B cell (primary cell): ENCODE data around the gene FRMPD4. TPM values are rescaled to one million over a fixed set of nuclear protein-coding genes. Genes with fewer than 3 reads are reported as not detected.

Experiments
- ATAC-seq: fragments of 200-7000 bp; cut with Tn5 transposase; one replicate; pipeline ENCODE4 v1.10.0; 2021; ENCODE audit warnings: low read depth, mild to moderate bottlenecking, moderate number of reproducible peaks, moderate library complexity
- CTCF ChIA-PET: fragments of 350-600 bp; sonication (Branson Sonifier 250); formaldehyde crosslinking; loops from one replicate; lab custom pipeline; 2021; ENCODE audit warnings: antibody characterized with exemption, inconsistent platforms; lab: Charles Lee
- POLR2A ChIA-PET: fragments of 350-600 bp; sonication (Branson Sonifier 250); formaldehyde crosslinking; loops from one replicate; lab custom pipeline; 2021; ENCODE audit warnings: antibody characterized with exemption; lab: Charles Lee
- DNase-seq: peaks from one replicate; pipeline ENCODE4 v3.0.0; 2013
- H2AFZ ChIP-seq: 2 replicates; pipeline ENCODE4 v1.6.1; 2012; ENCODE audit warnings: mild to moderate bottlenecking, low read depth, low read length; ENCODE audit not compliant: insufficient read depth, poor library complexity, severe bottlenecking
- H3K27ac ChIP-seq, 2 donors: 1 replicate in 1 of 2; 2 replicates in 1 of 2; pipeline ENCODE4 v1.5.1; 2012 to 2013; ENCODE audit warnings: low read length in 2 of 2, mild to moderate bottlenecking in 2 of 2, moderate library complexity in 1 of 2
- H3K27me3 ChIP-seq, 4 experiments: fragments of 200-600 bp in 1 of 4; sonication (generic) in 1 of 4; replicated peaks in 1 of 4; 1 replicate in 2 of 4; 2 replicates in 2 of 4; pipeline versions ENCODE4 v1.6.1 to v1.7.0; 2013 to 2016; ENCODE audit warnings: low read length in 3 of 4, mild to moderate bottlenecking in 2 of 4, mixed read lengths in 1 of 4, moderate library complexity in 1 of 4; ENCODE audit not compliant: insufficient read depth in 4 of 4, control insufficient read depth in 3 of 4; ENCODE audit errors: control extremely low read depth in 1 of 4
- H3K36me3 ChIP-seq, 2 experiments: replicated peaks in 1 of 2; 1 replicate in 1 of 2; 2 replicates in 1 of 2; pipeline versions ENCODE4 v1.6.1 to v1.7.1; 2013; ENCODE audit warnings: low read length in 1 of 2; ENCODE audit not compliant: insufficient read depth in 2 of 2, control insufficient read depth in 1 of 2; ENCODE audit errors: control extremely low read depth in 1 of 2, extremely low read depth in 1 of 2
- H3K4me1 ChIP-seq, 2 donors: fragments of 200-600 bp in 1 of 2; sonication (generic) in 1 of 2; 1 replicate in 1 of 2; 2 replicates in 1 of 2; pipeline versions ENCODE4 v1.5.1 to v1.6.1; 2013 to 2017; ENCODE audit warnings: low read length in 2 of 2; ENCODE audit not compliant: control insufficient read depth in 2 of 2, insufficient read depth in 2 of 2
- H3K4me2 ChIP-seq: replicated peaks from 2 replicates; pipeline ENCODE3; 2012; ENCODE audit warnings: mild to moderate bottlenecking, low read depth, low read length; ENCODE audit not compliant: poor library complexity, severe bottlenecking
- H3K4me3 ChIP-seq, 5 experiments: fragments of 200-600 bp in 1 of 5; sonication (generic) in 1 of 5; 1 replicate in 3 of 5; 2 replicates in 2 of 5; pipeline versions ENCODE4 v1.5.1 to v1.7.0; 2011 to 2016; ENCODE audit warnings: low read length in 4 of 5, mild to moderate bottlenecking in 4 of 5, low read depth in 2 of 5, control low read depth in 1 of 5, moderate library complexity in 1 of 5; ENCODE audit not compliant: insufficient read depth in 1 of 5; ENCODE audit errors: control extremely low read depth in 1 of 5, extremely low read depth in 1 of 5
- H3K79me2 ChIP-seq: fragments of 200-600 bp; sonication (generic); one replicate; pipeline ENCODE4 v1.6.0; 2016; ENCODE audit warnings: low read length; ENCODE audit not compliant: control insufficient read depth, insufficient read depth
- H3K9ac ChIP-seq: fragments of 200-600 bp; sonication (generic); 2 replicates; pipeline ENCODE4 v1.6.1; 2017; ENCODE audit warnings: mild to moderate bottlenecking, low read length, moderate library complexity
- H3K9me3 ChIP-seq, 3 donors: one replicate each; pipeline versions ENCODE4 v1.6.1 to v1.7.1; 2013; ENCODE audit warnings: low read length in 2 of 3; ENCODE audit not compliant: control insufficient read depth in 2 of 3, insufficient read depth in 1 of 3; ENCODE audit errors: control extremely low read depth in 1 of 3
- H4K20me1 ChIP-seq: 2 replicates; pipeline ENCODE4 v1.6.0; 2012; ENCODE audit warnings: mild to moderate bottlenecking, low read length; ENCODE audit not compliant: insufficient read depth, control insufficient read depth, poor library complexity, severe bottlenecking
- H3K27ac Mint-ChIP-seq: one replicate; pipeline ENCODE4 v1.8.0; 2021; ENCODE audit warnings: mixed read lengths
- H3K27me3 Mint-ChIP-seq: one replicate; pipeline ENCODE4 v1.8.0; 2021; ENCODE audit warnings: mixed read lengths
- H3K4me1 Mint-ChIP-seq: one replicate; pipeline ENCODE4 v1.8.0; 2021; ENCODE audit warnings: mixed read lengths
- H3K4me3 Mint-ChIP-seq: one replicate; pipeline ENCODE4 v1.8.0; 2021; ENCODE audit warnings: mixed read lengths
- H3K9me3 Mint-ChIP-seq: one replicate; pipeline ENCODE4 v1.8.0; 2022; ENCODE audit warnings: mixed read lengths; ENCODE audit not compliant: insufficient read depth
- CTCF ChIP-seq: fragments of 200-600 bp; IDR thresholded peaks from one replicate; pipeline ENCODE4 v1.8.0; 2022; ENCODE audit warnings: antibody characterized with exemption, mild to moderate bottlenecking
- EZH2 ChIP-seq: IDR thresholded peaks from 2 replicates; pipeline ENCODE4 v1.6.1; 2012; ENCODE audit warnings: borderline replicate concordance, low read depth, mild to moderate bottlenecking, moderate library complexity, low read length; ENCODE audit not compliant: insufficient read depth, poor library complexity, severe bottlenecking
- whole genome bisulfite sequencing: methylation state at CpG from one replicate; pipeline ENCODE4 v1.1.5; 2013; ENCODE audit warnings: missing lambda C conversion rate; ENCODE audit not compliant: insufficient coverage; 5-methylcytosine and 5-hydroxymethylcytosine counted together
- intact Hi-C: fragments of 100-400 bp; cut with micrococcal nuclease; formaldehyde crosslinking; loops from one replicate; pipeline ENCODE4 v1.10.0; 2022
- polyA plus RNA-seq: library from polyadenylated mRNA; depleted of rRNA; stranded (reverse); fragments of >200 nt; gene quantifications from 2 replicates; pipeline ENCODE4 v1.2.3, GENCODE V29; 2012
- total RNA-seq, 2 donors: library from RNA; stranded (reverse); fragments of 120-200 nt in 1 of 2; gene quantifications; 1 replicate in 1 of 2; 2 replicates in 1 of 2; pipeline versions ENCODE4 v1.2.3 to v1.2.4, GENCODE V29; 2013 to 2022

Gene FRMPD4
- total and polyA plus RNA-seq, 2 donors (not counting 1 experiment from before 2014, with no cell fraction given): not detected

- no peak overlapping the region for H3K4me3 ChIP-seq
- intact Hi-C loops: no loop called here
- no peak overlapping the region for H2AFZ ChIP-seq
- no peaks in the 10 kb centered on the region for H3K4me1 ChIP-seq
- no peak for DNase-seq
- no peaks in the 10 kb centered on the region for H4K20me1 ChIP-seq
- WGBS: no CpG with 5 or more reads among the region's 1 CpG
- ChIA-PET POLR2A (no interaction called here), CTCF (no interaction called here)
- peaks cover 3% of the 10 kb centered on the region for H3K27me3 Mint-ChIP-seq
- TF ChIP-seq CTCF: no peak
- no peak for TF ChIP-seq EZH2
- H3K9me3 ChIP-seq: no peaks in the 10 kb centered on the region
- H3K27me3 ChIP-seq: no peaks in the 10 kb centered on the region
- no peaks in the 10 kb centered on the region for H3K4me1 Mint-ChIP-seq
- no peak overlapping the region for H3K4me3 Mint-ChIP-seq
- H3K9me3 Mint-ChIP-seq: no peaks in the 10 kb centered on the region
- ATAC-seq: no peak
- no peak overlapping the region for H3K9ac ChIP-seq
- H3K36me3 ChIP-seq: no peaks in the 10 kb centered on the region
- H3K27ac ChIP-seq: no peak overlapping the region
- no peak overlapping the region for H3K4me2 ChIP-seq
- H3K27ac Mint-ChIP-seq: no peak overlapping the region
- no peaks in the 10 kb centered on the region for H3K79me2 ChIP-seq
Observed at GRCh38 chrX:12412561-12412960, 274.3 kb downstream of the FRMPD4 start.

DNA sequence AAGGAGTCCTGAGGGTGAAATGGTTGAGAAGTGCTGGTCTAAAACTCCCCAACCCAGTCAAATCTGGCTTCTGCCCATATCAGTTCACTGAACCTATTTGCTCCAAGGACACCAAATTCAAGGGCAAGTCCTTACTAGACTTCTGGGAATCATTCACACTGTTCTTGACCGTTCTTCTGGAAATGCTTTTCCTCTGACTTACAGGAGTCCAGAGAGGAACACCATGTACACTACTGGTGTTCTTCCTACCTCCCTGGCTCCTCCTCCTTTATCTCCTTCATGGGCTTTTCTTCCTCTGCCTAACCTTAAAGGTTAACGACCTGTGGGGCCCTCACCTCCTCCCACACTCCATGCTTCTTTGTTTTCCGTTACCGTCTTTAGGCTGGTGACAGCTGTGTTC lies 281.3 kb downstream of the FRMPD4 start:
- ChIA-PET POLR2A (no interaction called here), CTCF (no interaction called here)
- WGBS: 90% methylated on average over 3 of the region's 4 CpGs
- ATAC-seq: no peak
- no peak overlapping the region for H3K4me3 ChIP-seq
- no peaks in the 10 kb centered on the region for H3K4me1 Mint-ChIP-seq
- peaks cover 2% of the 10 kb centered on the region for H3K27me3 Mint-ChIP-seq
- intact Hi-C loops: no loop called here
- no peak overlapping the region for H3K4me3 Mint-ChIP-seq
- no peak overlapping the region for H3K9ac ChIP-seq
- H3K9me3 Mint-ChIP-seq: no peaks in the 10 kb centered on the region
- H3K27ac Mint-ChIP-seq: no peak overlapping the region
- no peaks in the 10 kb centered on the region for H3K4me1 ChIP-seq
- no peaks in the 10 kb centered on the region for H4K20me1 ChIP-seq
- TF ChIP-seq CTCF: no peak
- TF ChIP-seq EZH2: no peak
- no peaks in the 10 kb centered on the region for H3K36me3 ChIP-seq
- H3K79me2 ChIP-seq: no peaks in the 10 kb centered on the region
- no peak overlapping the region for H3K4me2 ChIP-seq
- no peak for DNase-seq
- H2AFZ ChIP-seq: no peak overlapping the region
- no peak overlapping the region for H3K27ac ChIP-seq
- no peaks in the 10 kb centered on the region for H3K27me3 ChIP-seq
- no peaks in the 10 kb centered on the region for H3K9me3 ChIP-seq
